ENCODE measurements around the gene NPRL2. TPM values are rescaled to one million over a fixed set of nuclear protein-coding genes. Genes with fewer than 3 reads are reported as not detected.

NPRL2 gene
- total and polyA plus RNA-seq, 9 of the 15 experiments (the other 6 are each of a cell fraction or from before 2014, with no cell fraction given), result 17.4 to 40.4 (median 24.4) TPM

GRCh38 chr3:50337175-50337861, 13.3 kb downstream of the NPRL2 start (continued):
- no peak; the same call in 1 of the 2 replicates for TF ChIP-seq STAT6 (CRISPR knock-in tag; IDR thresholded peaks at IDR 0.05)
- TF ChIP-seq ZC3H11A (IDR thresholded peaks at IDR 0.05; ENCODE audit: low read depth, low read length), result no peak
- TF ChIP-seq NR3C1 (CRISPR knock-in tag; IDR thresholded peaks at IDR 0.05), result no peak; the same call in 1 of the 2 replicates
- no peak for TF ChIP-seq RREB1 (CRISPR knock-in tag; IDR thresholded peaks at IDR 0.05)
- TF ChIP-seq CHD1 (IDR thresholded peaks at IDR 0.05; ENCODE audit: low read length), result no peak
- no peak for TF ChIP-seq SMAD3 (CRISPR knock-in tag; conservative IDR thresholded peaks at IDR 0.05)
- TF ChIP-seq ZZZ3 (IDR thresholded peaks at IDR 0.05), result no peak
- TF ChIP-seq ZKSCAN1 (IDR thresholded peaks at IDR 0.05; ENCODE audit: low read depth, low read length), result no peak
- no peak for TF ChIP-seq ZNF124 (CRISPR knock-in tag; IDR thresholded peaks at IDR 0.05)
- no peak for TF ChIP-seq KDM2B (CRISPR knock-in tag; IDR thresholded peaks at IDR 0.05)
- no peak for TF ChIP-seq ZNF263 (CRISPR knock-in tag; IDR thresholded peaks at IDR 0.05; ENCODE audit: borderline replicate concordance)
- TF ChIP-seq E2F3 (CRISPR knock-in tag; IDR thresholded peaks at IDR 0.05), result no peak
- peak; percentile 95 for TF ChIP-seq ATF3 (IDR thresholded peaks at IDR 0.05)
- peak; percentile 77; the same call in 1 of the 2 replicates for TF ChIP-seq ATF3 (CRISPR knock-in tag; conservative IDR thresholded peaks at IDR 0.05)
- TF ChIP-seq ILK (tag; IDR thresholded peaks at IDR 0.05; ENCODE audit: borderline replicate concordance, low read depth), result no peak
- TF ChIP-seq CBX2 (IDR thresholded peaks at IDR 0.05; ENCODE audit: insufficient read depth, low read length, poor library complexity, severe bottlenecking), result no peak

Data from K562 (cell line).